ENCODE data around the gene FAM76A.

DNA sequence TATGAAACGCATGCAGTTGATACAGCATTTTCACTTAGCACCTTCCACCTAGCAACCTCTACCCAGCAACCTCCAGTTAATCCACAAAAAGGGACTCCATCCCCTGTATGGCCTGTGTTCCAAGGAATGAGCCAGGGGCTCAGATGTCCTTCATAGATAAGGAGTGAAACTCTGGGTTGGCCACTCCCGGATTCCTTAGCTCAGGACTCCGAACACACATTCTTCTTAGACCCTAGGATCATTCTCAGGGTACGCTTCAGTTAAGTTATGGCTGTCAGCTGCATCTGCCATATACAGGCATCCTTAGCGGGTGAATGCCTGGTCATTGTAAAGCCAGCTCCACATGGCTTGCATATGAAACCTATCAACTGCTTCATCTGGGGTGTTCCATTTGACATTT, 37.9 kb upstream of the FAM76A start:
- TF ChIP-seq SPI1 (IDR thresholded peaks at IDR 0.05; ENCODE audit: low read depth, low read length) (no peak), POLR2AphosphoS5 (IDR thresholded peaks at IDR 0.05; ENCODE audit: low read depth, low read length) (no peak), POLR2A (IDR thresholded peaks at IDR 0.05; ENCODE audit: low read depth, low read length) (no peak), TAF1 (IDR thresholded peaks at IDR 0.05; ENCODE audit: low read depth, low read length) (no peak)

Measured in GM12891 (cell line).